Stomach (tissue), 9 donors: Measurements from ENCODE around the gene MCOLN1. TPM values are rescaled to one million over a fixed set of nuclear protein-coding genes. Genes with fewer than 3 reads are reported as not detected.

Source experiments
- DNase-seq, 2 donors: peaks; one replicate each; pipeline versions ENCODE4 v3.0.0 to v3.0.0-alpha.2; 2013 to 2019
- H3K27ac ChIP-seq, 5 donors: fragments of 200-600 bp in 4 of 5; sonication (generic) in 4 of 5; one replicate each; pipeline ENCODE4 v1.5.1; 2013 to 2019; ENCODE audit warnings: mild to moderate bottlenecking in 1 of 5, moderate library complexity in 1 of 5
- H3K27me3 ChIP-seq, 3 donors: fragments of 200-600 bp; sonication (generic); one replicate each; pipeline ENCODE4 v1.5.1; 2017 to 2019; ENCODE audit warnings: mixed run types in 1 of 3
- H3K36me3 ChIP-seq, 4 donors: fragments of 200-600 bp; sonication (generic); 1 replicate in 3 of 4; 2 replicates in 1 of 4; pipeline ENCODE4 v1.5.1; 2016 to 2019
- H3K4me1 ChIP-seq, 4 donors: fragments of 200-600 bp; sonication (generic); one replicate each; pipeline ENCODE4 v1.5.1; 2016 to 2019
- H3K4me3 ChIP-seq, 4 donors: fragments of 200-600 bp; sonication (generic) in 3 of 4; one replicate each; pipeline ENCODE4 v1.5.1; 2016 to 2019; ENCODE audit warnings: mild to moderate bottlenecking in 1 of 4
- H3K9me3 ChIP-seq, 4 donors: fragments of 200-600 bp; sonication (generic); one replicate each; pipeline ENCODE4 v1.5.1; 2016 to 2019
- CTCF ChIP-seq, 7 experiments: fragments of 450-650 bp in 4 of 7; fragments of 200-600 bp in 3 of 7; sonication (generic) in 3 of 7; IDR thresholded peaks; one replicate each; pipeline ENCODE4 v1.5.1; 2016 to 2019; ENCODE audit warnings: antibody characterized with exemption in 7 of 7, control low read depth in 2 of 7, mild to moderate bottlenecking in 1 of 7
- EP300 ChIP-seq: sonication (generic); formaldehyde crosslinking; IDR thresholded peaks from one replicate; pipeline ENCODE4 v1.6.1; 2017; ENCODE audit warnings: antibody characterized with exemption
- POLR2A ChIP-seq, 4 donors: fragments of 450-650 bp; IDR thresholded peaks; one replicate each; pipeline ENCODE4 v1.6.1; 2016; ENCODE audit warnings: antibody characterized with exemption in 4 of 4, control low read depth in 2 of 4, mild to moderate bottlenecking in 1 of 4, moderate library complexity in 1 of 4
- POLR2AphosphoS5 ChIP-seq, 3 donors: sonication (generic); formaldehyde crosslinking; IDR thresholded peaks; one replicate each; pipeline ENCODE4 v1.6.1; 2016; ENCODE audit warnings: antibody characterized with exemption in 3 of 3
- WGBS, 5 donors: extraction: QIAGEN DNeasy Blood & Tissue Kit in 3 of 5; methylation state at CpG; one replicate each; pipeline versions ENCODE4 v1.1.5 to v1.1.7; 2013 to 2018; 5-methylcytosine and 5-hydroxymethylcytosine counted together
- intact Hi-C: fragments of 100-400 bp; cut with DNase I; formaldehyde crosslinking; loops from one replicate; pipeline ENCODE4 v1.15.1; 2023; ENCODE audit warnings: low total_unique reads
- polyA plus RNA-seq, 3 donors: library from polyadenylated mRNA; stranded (reverse); fragments of 200-250 nt; gene quantifications; one replicate each; pipeline ENCODE4 v1.2.3, GENCODE V29; 2013
- total RNA-seq, 5 donors: library from RNA; depleted of rRNA; stranded (reverse); fragments of >200 nt; gene quantifications; one replicate each; pipeline versions ENCODE4 v1.1.0 to v1.2.3, GENCODE V29; 2014 to 2016
- donor health status: healthy with polysubstance abuse.
- donor health status: Bipolar disorder and iron deficiency.
- donor health status: healthy.

The MCOLN1 gene
- total and polyA plus RNA-seq, 8 donors: 5.1 to 56.6 (median 18.7) TPM

GRCh38 chr19:7540761-7541474 is 18.5 kb downstream of the MCOLN1 start:
- H3K9me3 ChIP-seq: no peaks in the 10 kb centered on the region
- H3K4me3 ChIP-seq: no peak overlapping the region
- TF ChIP-seq POLR2A (IDR thresholded peaks at IDR 0.05) (no peak), EP300 (no peak), POLR2AphosphoS5 (IDR thresholded peaks at IDR 0.05) (no peak), CTCF (IDR thresholded peaks at IDR 0.05) (no peak)
- H3K36me3 ChIP-seq: peaks cover 56 to 91% (median 88%) of the 10 kb centered on the region in 4 donors
- H3K27me3 ChIP-seq: no peaks in the 10 kb centered on the region
- H3K4me1 ChIP-seq: peaks cover 7 to 25% (median 10%) of the 10 kb centered on the region in 4 donors
- intact Hi-C loops: no loop called here
- peak in 1 of 2 donors; percentile 40 for DNase-seq
- H3K27ac ChIP-seq: no peak overlapping the region
- WGBS, 5 donors: 83 to 87% (median 86%) methylated on average over 33 to 39 of the region's 39 CpGs

GRCh38 chr19:7541475-7541824 is 19.0 kb downstream of the MCOLN1 start:
- Histone ChIP-seq H3K4me1 (peaks cover 1 to 25% (median 7%) of the 10 kb centered on the region in 4 donors), H3K27me3 (no peaks in the 10 kb centered on the region), H3K9me3 (no peaks in the 10 kb centered on the region), H3K4me3 (no peak overlapping the region), H3K36me3 (peaks cover 56 to 97% (median 91%) of the 10 kb centered on the region in 4 donors), H3K27ac (no peak overlapping the region)
- WGBS, 5 donors: 95 to 97% (median 96%) methylated on average over 12 to 15 of the region's 15 CpGs
- TF ChIP-seq CTCF (IDR thresholded peaks at IDR 0.05): no peak
- TF ChIP-seq POLR2A (IDR thresholded peaks at IDR 0.05): no peak
- TF ChIP-seq EP300: no peak
- TF ChIP-seq POLR2AphosphoS5 (IDR thresholded peaks at IDR 0.05): no peak
- intact Hi-C loops: no loop called here
- peak in 1 of 2 donors; percentile 2 for DNase-seq

GRCh38 chr19:7541828-7542443 is 19.5 kb downstream of the MCOLN1 start:
- WGBS, 5 donors: 94 to 98% (median 96%) methylated on average over 11 of the region's 11 CpGs
- no peak for TF ChIP-seq CTCF (IDR thresholded peaks at IDR 0.05)
- no peak for TF ChIP-seq POLR2AphosphoS5 (IDR thresholded peaks at IDR 0.05)
- TF ChIP-seq EP300: no peak
- TF ChIP-seq POLR2A (IDR thresholded peaks at IDR 0.05): no peak
- no peaks in the 10 kb centered on the region for H3K9me3 ChIP-seq
- H3K27me3 ChIP-seq: no peaks in the 10 kb centered on the region
- peak in 1 of 2 donors; percentile 2 for DNase-seq
- intact Hi-C loops: no loop called here
- peaks cover 0 to 24% (median 4%) of the 10 kb centered on the region in 4 donors for H3K4me1 ChIP-seq
- H3K27ac ChIP-seq: no peak overlapping the region
- H3K36me3 ChIP-seq: peaks cover 55 to 100% (median 90%) of the 10 kb centered on the region in 4 donors
- H3K4me3 ChIP-seq: no peak overlapping the region

- intact Hi-C loops: no loop called here
- Histone ChIP-seq H3K4me3 (no peak overlapping the region), H3K4me1 (peaks cover 0 to 24% (median 2%) of the 10 kb centered on the region in 4 donors), H3K36me3 (peaks cover 50 to 94% (median 85%) of the 10 kb centered on the region in 4 donors), H3K27ac (peak overlapping the region in 2 of 5 donors; percentile 29 to 50), H3K9me3 (no peaks in the 10 kb centered on the region), H3K27me3 (no peaks in the 10 kb centered on the region)
- DNase-seq: no peak
- TF ChIP-seq POLR2A (IDR thresholded peaks at IDR 0.05) (no peak), EP300 (no peak), POLR2AphosphoS5 (IDR thresholded peaks at IDR 0.05) (no peak), CTCF (IDR thresholded peaks at IDR 0.05) (no peak)
- WGBS, 5 donors: 94 to 97% (median 97%) methylated on average over 19 to 24 of the region's 24 CpGs
Observed at GRCh38 chr19:7542556-7543348, 20.3 kb downstream of the MCOLN1 start.
